ENCODE data around the gene MAPK1. TPM values are rescaled to one million over a fixed set of nuclear protein-coding genes. Genes with fewer than 3 reads are reported as not detected.

The MAPK1 gene
- total RNA-seq, 1 donor from 2014 or later: 119 TPM

GRCh38 chr22:21736948-21737347 is 130.5 kb downstream of the MAPK1 start:
- no peak overlapping the region for H3K27ac Mint-ChIP-seq (ENCODE audit: unreplicated experiment)
- H3K9me3 Mint-ChIP-seq (ENCODE audit: unreplicated experiment): no peaks in the 10 kb centered on the region
- no peaks in the 10 kb centered on the region for H3K36me3 Mint-ChIP-seq (ENCODE audit: low read depth, unreplicated experiment)
- no peak overlapping the region for H3K4me3 Mint-ChIP-seq (ENCODE audit: unreplicated experiment)
- no peak for DNase-seq (ENCODE audit: low spot score)
- H3K4me1 Mint-ChIP-seq (ENCODE audit: unreplicated experiment): peaks cover 12% of the 10 kb centered on the region
- no peak for TF ChIP-seq CTCF (IDR thresholded peaks at IDR 0.05; ENCODE audit: unreplicated experiment)
- H3K27me3 Mint-ChIP-seq (ENCODE audit: unreplicated experiment): peaks cover 7% of the 10 kb centered on the region

GRCh38 chr22:21736084-21736642 is 131.3 kb downstream of the MAPK1 start:
- no peak for DNase-seq (ENCODE audit: low spot score)
- H3K27ac Mint-ChIP-seq (ENCODE audit: unreplicated experiment): no peak overlapping the region
- peaks cover 5% of the 10 kb centered on the region for H3K27me3 Mint-ChIP-seq (ENCODE audit: unreplicated experiment)
- no peak overlapping the region for H3K4me3 Mint-ChIP-seq (ENCODE audit: unreplicated experiment)
- peaks cover 12% of the 10 kb centered on the region for H3K4me1 Mint-ChIP-seq (ENCODE audit: unreplicated experiment)
- H3K9me3 Mint-ChIP-seq (ENCODE audit: unreplicated experiment): no peaks in the 10 kb centered on the region
- TF ChIP-seq CTCF (IDR thresholded peaks at IDR 0.05; ENCODE audit: unreplicated experiment): no peak
- H3K36me3 Mint-ChIP-seq (ENCODE audit: low read depth, unreplicated experiment): no peaks in the 10 kb centered on the region

GRCh38 chr22:21735200-21736083 is 132.0 kb downstream of the MAPK1 start, which contains the start of gene YPEL1:
Gene YPEL1 (minus strand): TSS chr22:21735794. CDS start chr22:21710744, 25,050 bp downstream.
- Mint-ChIP-seq H3K27ac (ENCODE audit: unreplicated experiment) (peak within 1 kb of the TSS; percentile 92), H3K36me3 (ENCODE audit: low read depth, unreplicated experiment) (no peaks in the 10 kb centered on the region), H3K4me1 (ENCODE audit: unreplicated experiment) (peaks cover 15% of the 10 kb centered on the region), H3K9me3 (ENCODE audit: unreplicated experiment) (no peaks in the 10 kb centered on the region), H3K4me3 (ENCODE audit: unreplicated experiment) (peak within 1 kb of the TSS; percentile 94), H3K27me3 (ENCODE audit: unreplicated experiment) (peaks cover 5% of the 10 kb centered on the region)
- DNase-seq (ENCODE audit: low spot score): peak; percentile 100
- TF ChIP-seq CTCF (IDR thresholded peaks at IDR 0.05; ENCODE audit: unreplicated experiment): no peak

GRCh38 chr22:21734540-21735199 is 132.8 kb downstream of the MAPK1 start:
- H3K4me1 Mint-ChIP-seq (ENCODE audit: unreplicated experiment): peaks cover 14% of the 10 kb centered on the region
- no peaks in the 10 kb centered on the region for H3K9me3 Mint-ChIP-seq (ENCODE audit: unreplicated experiment)
- peak overlapping the region; percentile 94 for H3K4me3 Mint-ChIP-seq (ENCODE audit: unreplicated experiment)
- H3K27me3 Mint-ChIP-seq (ENCODE audit: unreplicated experiment): peaks cover 8% of the 10 kb centered on the region
- DNase-seq (ENCODE audit: low spot score): no peak
- peak overlapping the region; percentile 92 for H3K27ac Mint-ChIP-seq (ENCODE audit: unreplicated experiment)
- no peak for TF ChIP-seq CTCF (IDR thresholded peaks at IDR 0.05; ENCODE audit: unreplicated experiment)
- H3K36me3 Mint-ChIP-seq (ENCODE audit: low read depth, unreplicated experiment): no peaks in the 10 kb centered on the region
